SU-DHL-6 (cell line): ENCODE measurements around the gene COQ8A.

Experiments used
- EZH2phosphoT487 ChIP-seq: fragments of 200-600 bp; sonication (generic), shearing (Covaris generic); conservative IDR thresholded peaks from 2 replicates; pipeline ENCODE4 v1.6.1; 2018; ENCODE audit warnings: mild to moderate bottlenecking, antibody characterized with exemption, low read length, moderate library complexity, mixed read lengths
- TF ChIP-seq, protein P1 (sequence below): fragments of 200-600 bp; sonication (generic); IDR thresholded peaks from one replicate; pipeline ENCODE4 v1.5.1; 2017; ENCODE audit warnings: antibody characterized with exemption, mild to moderate bottlenecking, low read length, moderate library complexity; ENCODE audit not compliant: insufficient read depth, poor library complexity, severe bottlenecking

GRCh38 chr1:226967665-226968064, 27.6 kb downstream of the COQ8A start:
- TF ChIP-seq, protein P1, sequence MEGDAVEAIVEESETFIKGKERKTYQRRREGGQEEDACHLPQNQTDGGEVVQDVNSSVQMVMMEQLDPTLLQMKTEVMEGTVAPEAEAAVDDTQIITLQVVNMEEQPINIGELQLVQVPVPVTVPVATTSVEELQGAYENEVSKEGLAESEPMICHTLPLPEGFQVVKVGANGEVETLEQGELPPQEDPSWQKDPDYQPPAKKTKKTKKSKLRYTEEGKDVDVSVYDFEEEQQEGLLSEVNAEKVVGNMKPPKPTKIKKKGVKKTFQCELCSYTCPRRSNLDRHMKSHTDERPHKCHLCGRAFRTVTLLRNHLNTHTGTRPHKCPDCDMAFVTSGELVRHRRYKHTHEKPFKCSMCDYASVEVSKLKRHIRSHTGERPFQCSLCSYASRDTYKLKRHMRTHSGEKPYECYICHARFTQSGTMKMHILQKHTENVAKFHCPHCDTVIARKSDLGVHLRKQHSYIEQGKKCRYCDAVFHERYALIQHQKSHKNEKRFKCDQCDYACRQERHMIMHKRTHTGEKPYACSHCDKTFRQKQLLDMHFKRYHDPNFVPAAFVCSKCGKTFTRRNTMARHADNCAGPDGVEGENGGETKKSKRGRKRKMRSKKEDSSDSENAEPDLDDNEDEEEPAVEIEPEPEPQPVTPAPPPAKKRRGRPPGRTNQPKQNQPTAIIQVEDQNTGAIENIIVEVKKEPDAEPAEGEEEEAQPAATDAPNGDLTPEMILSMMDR, result no peak
- no peak for TF ChIP-seq EZH2phosphoT487
